Osteoblast (primary cell): ENCODE measurements around the gene LYRM7. TPM values are rescaled to one million over a fixed set of nuclear protein-coding genes. Genes with fewer than 3 reads are reported as not detected.

ENCODE experiments used
- DNase-seq: peaks from one replicate; pipeline ENCODE4 v3.0.0; 2011; ENCODE audit warnings: low spot score, mixed read lengths; ENCODE audit not compliant: insufficient read length; ENCODE audit errors: missing footprints
- H2AFZ ChIP-seq: 2 replicates; pipeline ENCODE4 v1.6.0; 2011; ENCODE audit warnings: mild to moderate bottlenecking, low read length
- H3K27ac ChIP-seq: 2 replicates; pipeline ENCODE4 v1.5.1; 2011; ENCODE audit warnings: mild to moderate bottlenecking, low read depth, low read length, moderate library complexity
- H3K27me3 ChIP-seq: 2 replicates; pipeline ENCODE4 v1.6.0; 2012; ENCODE audit warnings: mild to moderate bottlenecking, control low read depth, inconsistent platforms, low read length, moderate library complexity; ENCODE audit not compliant: insufficient read depth
- H3K36me3 ChIP-seq: 2 replicates; pipeline ENCODE4 v1.5.1; 2011; ENCODE audit warnings: mild to moderate bottlenecking, low read length, control low read depth, moderate library complexity; ENCODE audit not compliant: insufficient read depth
- H3K4me1 ChIP-seq: 2 replicates; pipeline ENCODE4 v1.5.1; 2011; ENCODE audit warnings: mild to moderate bottlenecking, low read length, control low read depth, moderate library complexity; ENCODE audit not compliant: insufficient read depth
- H3K4me2 ChIP-seq: 2 replicates; pipeline ENCODE4 v1.6.0; 2011; ENCODE audit warnings: mild to moderate bottlenecking, low read length; ENCODE audit not compliant: insufficient read depth
- H3K4me3 ChIP-seq: fragments of 200-600 bp; sonication (generic); 3 replicates; pipeline ENCODE4 v1.5.1; 2012; ENCODE audit warnings: mild to moderate bottlenecking, low read length, inconsistent platforms; ENCODE audit not compliant: insufficient read depth
- H3K79me2 ChIP-seq: 2 replicates; pipeline ENCODE4 v1.6.0; 2012; ENCODE audit warnings: mild to moderate bottlenecking, low read length, control low read depth, inconsistent platforms; ENCODE audit not compliant: insufficient read depth
- H3K9me3 ChIP-seq: 2 replicates; pipeline ENCODE4 v1.5.1; 2011; ENCODE audit warnings: low read depth, low read length, control low read depth
- H4K20me1 ChIP-seq: 2 replicates; pipeline ENCODE4 v1.6.0; 2012; ENCODE audit warnings: mild to moderate bottlenecking, low read length, control low read depth; ENCODE audit not compliant: insufficient read depth
- total RNA-seq: library from RNA; depleted of rRNA; stranded (reverse); fragments of >200 nt; gene quantifications from 2 replicates; pipeline ENCODE4 v1.2.3, GENCODE V29; 2012
- TF ChIP-seq, protein P1 (sequence below): IDR thresholded peaks from 2 replicates; pipeline ENCODE4 v1.5.1; 2011; ENCODE audit warnings: mild to moderate bottlenecking, low read depth, low read length, moderate library complexity; ENCODE audit errors: extremely low read depth

LYRM7 gene
- total RNA-seq, 1 donor: 4.7 TPM

DNA sequence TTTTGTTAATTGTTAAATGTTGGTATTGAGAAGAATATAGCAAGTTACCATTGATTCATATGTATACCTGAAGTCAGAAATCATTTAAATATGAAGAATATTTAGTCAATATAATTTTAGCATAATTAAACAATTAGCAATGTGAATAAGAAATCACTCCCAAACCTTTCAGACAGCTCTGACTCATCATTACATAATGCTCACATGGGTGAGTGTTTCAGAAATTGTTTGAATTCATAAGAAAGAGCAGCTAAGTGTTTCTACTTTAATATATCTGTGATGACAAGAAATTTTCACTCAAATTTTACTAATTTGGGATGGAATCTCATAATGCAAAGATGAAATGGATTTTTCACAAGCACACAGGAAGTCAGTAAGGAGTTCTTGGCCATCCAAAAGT is 51.1 kb downstream of the LYRM7 start:
- Histone ChIP-seq H2AFZ (no peak overlapping the region), H3K4me2 (no peak overlapping the region), H3K27me3 (no peaks in the 10 kb centered on the region), H3K36me3 (no peaks in the 10 kb centered on the region), H4K20me1 (no peaks in the 10 kb centered on the region), H3K27ac (no peak overlapping the region), H3K4me3 (no peak overlapping the region), H3K9me3 (no peaks in the 10 kb centered on the region), H3K79me2 (no peaks in the 10 kb centered on the region), H3K4me1 (peaks cover 4% of the 10 kb centered on the region)
- TF ChIP-seq, protein P1, sequence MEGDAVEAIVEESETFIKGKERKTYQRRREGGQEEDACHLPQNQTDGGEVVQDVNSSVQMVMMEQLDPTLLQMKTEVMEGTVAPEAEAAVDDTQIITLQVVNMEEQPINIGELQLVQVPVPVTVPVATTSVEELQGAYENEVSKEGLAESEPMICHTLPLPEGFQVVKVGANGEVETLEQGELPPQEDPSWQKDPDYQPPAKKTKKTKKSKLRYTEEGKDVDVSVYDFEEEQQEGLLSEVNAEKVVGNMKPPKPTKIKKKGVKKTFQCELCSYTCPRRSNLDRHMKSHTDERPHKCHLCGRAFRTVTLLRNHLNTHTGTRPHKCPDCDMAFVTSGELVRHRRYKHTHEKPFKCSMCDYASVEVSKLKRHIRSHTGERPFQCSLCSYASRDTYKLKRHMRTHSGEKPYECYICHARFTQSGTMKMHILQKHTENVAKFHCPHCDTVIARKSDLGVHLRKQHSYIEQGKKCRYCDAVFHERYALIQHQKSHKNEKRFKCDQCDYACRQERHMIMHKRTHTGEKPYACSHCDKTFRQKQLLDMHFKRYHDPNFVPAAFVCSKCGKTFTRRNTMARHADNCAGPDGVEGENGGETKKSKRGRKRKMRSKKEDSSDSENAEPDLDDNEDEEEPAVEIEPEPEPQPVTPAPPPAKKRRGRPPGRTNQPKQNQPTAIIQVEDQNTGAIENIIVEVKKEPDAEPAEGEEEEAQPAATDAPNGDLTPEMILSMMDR: no peak
- no peak for DNase-seq

DNA sequence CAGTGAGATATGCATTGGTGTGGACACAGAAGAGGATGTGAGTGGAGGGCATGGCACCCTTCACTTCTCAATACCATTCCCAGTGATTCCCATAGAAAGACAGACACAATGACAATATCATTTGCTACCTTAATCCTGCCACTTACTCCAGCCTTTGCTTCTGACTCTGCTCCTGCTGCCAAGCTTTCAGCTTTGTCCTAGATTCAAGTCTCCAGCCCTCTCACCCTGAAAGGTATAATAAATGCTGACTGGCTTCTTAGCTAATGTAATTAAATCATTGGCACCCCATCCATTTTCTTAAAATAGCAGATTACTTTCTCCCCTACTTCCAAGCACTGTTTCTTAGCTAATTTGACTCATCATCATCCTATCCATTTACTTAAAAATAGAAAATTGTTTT is 52.0 kb downstream of the LYRM7 start:
- Histone ChIP-seq H3K4me3 (no peak overlapping the region), H3K36me3 (no peaks in the 10 kb centered on the region), H2AFZ (no peak overlapping the region), H3K4me2 (no peak overlapping the region), H3K27me3 (no peaks in the 10 kb centered on the region), H4K20me1 (no peaks in the 10 kb centered on the region), H3K27ac (no peak overlapping the region), H3K4me1 (peaks cover 4% of the 10 kb centered on the region), H3K9me3 (no peaks in the 10 kb centered on the region), H3K79me2 (no peaks in the 10 kb centered on the region)
- DNase-seq: no peak
- TF ChIP-seq, protein P1: no peak

DNA sequence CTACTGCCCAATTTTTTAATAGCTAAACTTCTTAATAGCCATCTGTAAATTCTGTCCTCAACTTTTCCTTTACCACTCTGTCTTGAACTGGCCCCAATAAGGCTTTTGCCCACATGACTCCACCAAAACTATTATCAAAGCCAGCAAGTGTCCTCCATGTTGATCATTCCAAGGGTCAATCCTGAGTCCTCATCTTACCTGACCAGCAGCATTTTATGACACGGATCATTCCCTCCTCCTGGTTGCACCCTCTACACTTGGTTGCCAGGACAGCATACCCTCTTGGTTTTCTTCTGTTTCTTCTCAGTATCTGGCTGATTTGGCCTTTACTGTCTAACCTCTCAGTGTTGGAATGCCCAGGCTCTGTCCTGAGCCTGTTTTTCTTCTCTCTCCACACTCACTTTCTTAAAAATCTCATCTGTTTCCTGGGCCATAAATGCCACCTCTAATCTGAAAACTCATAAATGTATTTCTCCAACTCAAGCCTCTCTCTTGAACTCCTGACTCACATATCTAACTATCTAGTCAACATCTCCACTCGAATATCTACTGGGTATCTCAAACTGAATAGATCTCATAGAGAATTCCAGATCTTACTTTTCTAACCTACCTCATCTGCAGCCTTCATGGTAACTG is 53.1 kb downstream of the LYRM7 start:
- no peaks in the 10 kb centered on the region for H3K79me2 ChIP-seq
- H3K4me3 ChIP-seq: no peak overlapping the region
- no peaks in the 10 kb centered on the region for H3K27me3 ChIP-seq
- H3K4me1 ChIP-seq: peaks cover 4% of the 10 kb centered on the region
- no peak overlapping the region for H3K4me2 ChIP-seq
- TF ChIP-seq, protein P1: no peak
- H3K27ac ChIP-seq: no peak overlapping the region
- H3K9me3 ChIP-seq: no peaks in the 10 kb centered on the region
- H2AFZ ChIP-seq: no peak overlapping the region
- H3K36me3 ChIP-seq: no peaks in the 10 kb centered on the region
- H4K20me1 ChIP-seq: no peaks in the 10 kb centered on the region
- DNase-seq: no peak

DNA sequence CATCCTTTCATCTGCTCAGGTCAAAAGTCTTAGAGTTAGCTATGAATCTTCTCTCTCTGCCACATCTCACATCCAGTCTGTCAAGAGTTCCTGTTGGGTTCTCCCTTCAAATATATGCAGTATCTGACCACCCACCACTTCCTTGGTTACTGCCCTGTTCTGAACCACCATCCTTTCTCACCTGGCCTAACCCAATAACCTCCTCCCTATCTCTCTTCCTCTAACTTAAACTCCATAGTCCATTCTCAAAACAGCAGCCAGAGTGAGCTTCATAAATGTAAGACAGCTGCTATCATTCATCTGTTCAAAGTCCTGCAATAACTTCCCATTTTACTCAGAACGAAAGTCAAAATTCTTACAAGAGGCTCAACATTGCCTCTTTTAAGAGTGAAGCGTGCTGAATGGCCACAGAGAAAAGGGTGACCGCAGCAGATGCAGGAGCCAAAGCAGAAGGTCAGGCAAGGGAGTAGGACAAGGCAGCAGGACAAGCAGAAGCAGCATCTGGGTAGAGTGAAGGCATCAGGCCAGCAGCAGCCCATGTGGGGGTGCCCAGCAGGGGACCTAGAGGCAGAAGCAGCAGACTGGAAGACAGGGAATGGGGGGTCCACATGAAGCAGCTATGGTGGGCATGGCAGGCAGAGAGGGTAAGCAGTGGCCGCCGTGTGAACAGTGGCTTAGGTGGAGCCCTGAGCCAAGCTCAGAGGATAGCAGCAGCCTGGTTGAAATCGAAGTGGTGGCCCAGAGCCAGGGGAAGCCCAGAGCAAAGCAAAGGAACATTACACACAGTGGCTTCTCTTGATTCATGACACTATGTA is 53.9 kb downstream of the LYRM7 start:
- H3K36me3 ChIP-seq: no peaks in the 10 kb centered on the region
- H3K79me2 ChIP-seq: no peaks in the 10 kb centered on the region
- peaks cover 2% of the 10 kb centered on the region for H3K4me1 ChIP-seq
- no peaks in the 10 kb centered on the region for H3K27me3 ChIP-seq
- H3K4me2 ChIP-seq: no peak overlapping the region
- no peak overlapping the region for H2AFZ ChIP-seq
- H3K27ac ChIP-seq: no peak overlapping the region
- no peaks in the 10 kb centered on the region for H4K20me1 ChIP-seq
- no peaks in the 10 kb centered on the region for H3K9me3 ChIP-seq
- DNase-seq: no peak
- TF ChIP-seq, protein P1: no peak
- no peak overlapping the region for H3K4me3 ChIP-seq
